OCI-LY1 (cell line): ENCODE results near the gene EXOSC2.

Experiments used
- EZH2 ChIP-seq: fragments of 200-600 bp; sonication (generic), shearing (Covaris generic); IDR thresholded peaks from 2 replicates; pipeline ENCODE4 v1.8.0; 2017; ENCODE audit warnings: borderline replicate concordance, mixed run types, mild to moderate bottlenecking, antibody characterized with exemption, low read length, moderate library complexity, mixed read lengths
- TF ChIP-seq, protein P1 (sequence below): fragments of 200-600 bp; sonication (generic), shearing (Covaris generic); IDR thresholded peaks from 2 replicates; pipeline ENCODE4 v1.5.1; 2017; ENCODE audit warnings: mild to moderate bottlenecking, antibody characterized with exemption, low read length, moderate library complexity, mixed read lengths

- TF ChIP-seq, protein P1, sequence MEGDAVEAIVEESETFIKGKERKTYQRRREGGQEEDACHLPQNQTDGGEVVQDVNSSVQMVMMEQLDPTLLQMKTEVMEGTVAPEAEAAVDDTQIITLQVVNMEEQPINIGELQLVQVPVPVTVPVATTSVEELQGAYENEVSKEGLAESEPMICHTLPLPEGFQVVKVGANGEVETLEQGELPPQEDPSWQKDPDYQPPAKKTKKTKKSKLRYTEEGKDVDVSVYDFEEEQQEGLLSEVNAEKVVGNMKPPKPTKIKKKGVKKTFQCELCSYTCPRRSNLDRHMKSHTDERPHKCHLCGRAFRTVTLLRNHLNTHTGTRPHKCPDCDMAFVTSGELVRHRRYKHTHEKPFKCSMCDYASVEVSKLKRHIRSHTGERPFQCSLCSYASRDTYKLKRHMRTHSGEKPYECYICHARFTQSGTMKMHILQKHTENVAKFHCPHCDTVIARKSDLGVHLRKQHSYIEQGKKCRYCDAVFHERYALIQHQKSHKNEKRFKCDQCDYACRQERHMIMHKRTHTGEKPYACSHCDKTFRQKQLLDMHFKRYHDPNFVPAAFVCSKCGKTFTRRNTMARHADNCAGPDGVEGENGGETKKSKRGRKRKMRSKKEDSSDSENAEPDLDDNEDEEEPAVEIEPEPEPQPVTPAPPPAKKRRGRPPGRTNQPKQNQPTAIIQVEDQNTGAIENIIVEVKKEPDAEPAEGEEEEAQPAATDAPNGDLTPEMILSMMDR, result peak; percentile 31; the same call in 1 of the 2 replicates
- no peak for TF ChIP-seq EZH2
Observed at GRCh38 chr9:130732136-130732535, 38.6 kb downstream of the EXOSC2 start.
